ENCODE measurements around the gene ISM1.

GRCh38 chr20:13336308-13337089 is 115.4 kb downstream of the ISM1 start:
- TF ChIP-seq POLR2A (IDR thresholded peaks at IDR 0.05) (no peak), CTCF (IDR thresholded peaks at IDR 0.05) (no peak)
